Tibial nerve (tissue), 4 donors: ENCODE results near the gene LTF. TPM values are rescaled to one million over a fixed set of nuclear protein-coding genes. Genes with fewer than 3 reads are reported as not detected.

ENCODE experiments used
- DNase-seq, 2 donors: peaks; one replicate each; pipeline ENCODE4 v3.0.0-alpha.2; 2019; ENCODE audit warnings: low spot score in 2 of 2
- H3K27ac ChIP-seq, 4 donors: fragments of 200-600 bp; sonication (generic) in 3 of 4; one replicate each; pipeline ENCODE4 v1.5.1; 2017 to 2019; ENCODE audit warnings: mild to moderate bottlenecking in 1 of 4
- H3K27me3 ChIP-seq, 2 donors: fragments of 200-600 bp; sonication (generic) in 1 of 2; one replicate each; pipeline versions ENCODE4 v1.5.1 to v1.6.0; 2017 to 2019
- H3K36me3 ChIP-seq, 3 donors: fragments of 200-600 bp; sonication (generic); one replicate each; pipeline ENCODE4 v1.5.1; 2018 to 2019
- H3K4me1 ChIP-seq, 4 donors: fragments of 200-600 bp; sonication (generic) in 3 of 4; one replicate each; pipeline ENCODE4 v1.5.1; 2017 to 2019
- H3K4me3 ChIP-seq, 4 donors: fragments of 200-600 bp; sonication (generic) in 3 of 4; one replicate each; pipeline ENCODE4 v1.5.1; 2017 to 2019; ENCODE audit warnings: mild to moderate bottlenecking in 1 of 4, moderate library complexity in 1 of 4
- H3K9me3 ChIP-seq, 4 donors: fragments of 200-600 bp; sonication (generic) in 3 of 4; one replicate each; pipeline ENCODE4 v1.5.1; 2017 to 2019
- CTCF ChIP-seq, 5 experiments: fragments of 200-600 bp in 3 of 5; fragments of 450-650 bp in 2 of 5; sonication (generic) in 3 of 5; IDR thresholded peaks; one replicate each; pipeline ENCODE4 v1.5.1; 2016 to 2019; ENCODE audit warnings: antibody characterized with exemption in 5 of 5, mild to moderate bottlenecking in 3 of 5, moderate library complexity in 2 of 5
- EP300 ChIP-seq, 2 donors: sonication (generic); formaldehyde crosslinking; IDR thresholded peaks; one replicate each; pipeline ENCODE4 v1.6.1; 2017; ENCODE audit warnings: antibody characterized with exemption in 2 of 2, mild to moderate bottlenecking in 1 of 2
- POLR2A ChIP-seq, 2 donors: fragments of 450-650 bp; IDR thresholded peaks; one replicate each; pipeline ENCODE4 v1.6.1; 2017; ENCODE audit warnings: antibody characterized with exemption in 2 of 2, mild to moderate bottlenecking in 2 of 2, moderate library complexity in 2 of 2
- WGBS, 2 donors: methylation state at CpG; one replicate each; pipeline ENCODE4 v1.1.5; 2018; 5-methylcytosine and 5-hydroxymethylcytosine counted together
- total RNA-seq, 4 donors: library from RNA; depleted of rRNA; stranded (reverse); fragments of >200 nt; gene quantifications; one replicate each; pipeline ENCODE4 v1.1.0, GENCODE V29; 2016

Gene LTF
- total RNA-seq, 4 donors from 2014 or later = 0.30 to 1.2 (median 0.42) TPM; not detected in 1

GRCh38 chr3:46414739-46415138, 50.0 kb downstream of the LTF start:
- no peak for TF ChIP-seq EP300 (IDR thresholded peaks at IDR 0.05)
- no peak for TF ChIP-seq POLR2A (IDR thresholded peaks at IDR 0.05)
- no peak for TF ChIP-seq CTCF (IDR thresholded peaks at IDR 0.05)

GRCh38 chr3:46413951-46414350, 50.8 kb downstream of the LTF start:
- Histone ChIP-seq H3K4me1 (peaks cover 0 to 5% (median 0%) of the 10 kb centered on the region in 4 donors), H3K27me3 (no peaks in the 10 kb centered on the region), H3K4me3 (no peak overlapping the region), H3K27ac (no peak overlapping the region), H3K9me3 (no peaks in the 10 kb centered on the region), H3K36me3 (no peaks in the 10 kb centered on the region)
- TF ChIP-seq POLR2A (IDR thresholded peaks at IDR 0.05) (no peak), EP300 (IDR thresholded peaks at IDR 0.05) (no peak), CTCF (IDR thresholded peaks at IDR 0.05) (no peak)
- no peak for DNase-seq
- WGBS, 2 donors = 70 to 72% methylated on average over 5 of the region's 5 CpGs

More at GRCh38 chr3:46414739-46415138, 50.0 kb downstream of the LTF start:
- no peak overlapping the region for H3K27ac ChIP-seq
- peaks cover 0 to 5% (median 0%) of the 10 kb centered on the region in 4 donors for H3K4me1 ChIP-seq
- WGBS, 2 donors = 66 to 67% methylated on average over 4 of the region's 4 CpGs
- no peak for DNase-seq
- no peaks in the 10 kb centered on the region for H3K9me3 ChIP-seq
- no peaks in the 10 kb centered on the region for H3K36me3 ChIP-seq
- no peak overlapping the region for H3K4me3 ChIP-seq
- H3K27me3 ChIP-seq = no peaks in the 10 kb centered on the region

- TF ChIP-seq CTCF (IDR thresholded peaks at IDR 0.05) (no peak), POLR2A (IDR thresholded peaks at IDR 0.05) (no peak), EP300 (IDR thresholded peaks at IDR 0.05) (no peak)
- 53 to 61% methylated on average over 3 of the region's 3 CpGs for WGBS, 2 donors
Observed at GRCh38 chr3:46412786-46413298, 51.9 kb downstream of the LTF start.

GRCh38 chr3:46411271-46411670, 53.4 kb downstream of the LTF start:
- Histone ChIP-seq H3K27ac (no peak overlapping the region), H3K36me3 (no peaks in the 10 kb centered on the region)
- TF ChIP-seq EP300 (IDR thresholded peaks at IDR 0.05) = no peak

More at GRCh38 chr3:46412786-46413298, 51.9 kb downstream of the LTF start:
- no peak for DNase-seq
- H3K27ac ChIP-seq = peak overlapping the region in 1 of 4 donors; percentile 2
- H3K27me3 ChIP-seq = no peaks in the 10 kb centered on the region
- H3K9me3 ChIP-seq = no peaks in the 10 kb centered on the region
- no peaks in the 10 kb centered on the region for H3K36me3 ChIP-seq
- no peak overlapping the region for H3K4me3 ChIP-seq
- peaks cover 0 to 5% (median 0%) of the 10 kb centered on the region in 4 donors for H3K4me1 ChIP-seq

GRCh38 chr3:46410669-46411068, 54.0 kb downstream of the LTF start:
- DNase-seq = no peak
- TF ChIP-seq POLR2A (IDR thresholded peaks at IDR 0.05) (no peak), CTCF (IDR thresholded peaks at IDR 0.05) (no peak), EP300 (IDR thresholded peaks at IDR 0.05) (no peak)
- H3K27ac ChIP-seq = no peak overlapping the region
- H3K4me3 ChIP-seq = no peak overlapping the region
- peaks cover 0 to 13% (median 2%) of the 10 kb centered on the region in 4 donors for H3K4me1 ChIP-seq
- H3K27me3 ChIP-seq = no peaks in the 10 kb centered on the region
- 73 to 77% methylated on average over 2 of the region's 2 CpGs for WGBS, 2 donors
- no peaks in the 10 kb centered on the region for H3K36me3 ChIP-seq
- no peaks in the 10 kb centered on the region for H3K9me3 ChIP-seq

More at GRCh38 chr3:46411271-46411670, 53.4 kb downstream of the LTF start:
- no peak overlapping the region for H3K4me3 ChIP-seq
- no peaks in the 10 kb centered on the region for H3K9me3 ChIP-seq
- no peaks in the 10 kb centered on the region for H3K27me3 ChIP-seq
- 61 to 78% methylated on average over 2 of the region's 2 CpGs for WGBS, 2 donors
- peaks cover 0 to 9% (median 0%) of the 10 kb centered on the region in 4 donors for H3K4me1 ChIP-seq
- DNase-seq = no peak
